Measurements from ENCODE around the gene B3GLCT.

The B3GLCT gene

GRCh38 chr13:31267126-31267784 is 67.5 kb downstream of the B3GLCT start:
- no peak overlapping the region for H3K4me3 ChIP-seq (ENCODE audit: low read depth, low read length)

- H3K4me3 ChIP-seq (ENCODE audit: low read depth, low read length): no peak overlapping the region
Observed at GRCh38 chr13:31274390-31274789, 74.6 kb downstream of the B3GLCT start.

GRCh38 chr13:31276421-31276820 is 76.6 kb downstream of the B3GLCT start:
- H3K4me3 ChIP-seq (ENCODE audit: low read depth, low read length): no peak overlapping the region

- H3K4me3 ChIP-seq (ENCODE audit: low read depth, low read length): no peak overlapping the region
Observed at GRCh38 chr13:31278869-31279268, 79.1 kb downstream of the B3GLCT start.

GRCh38 chr13:31282741-31283455 is 83.1 kb downstream of the B3GLCT start:
- no peak overlapping the region for H3K4me3 ChIP-seq (ENCODE audit: low read depth, low read length)

- H3K4me3 ChIP-seq (ENCODE audit: low read depth, low read length): no peak overlapping the region
Observed at GRCh38 chr13:31286930-31287329, 87.2 kb downstream of the B3GLCT start.

- H3K4me3 ChIP-seq (ENCODE audit: low read depth, low read length): no peak overlapping the region
Observed at GRCh38 chr13:31301119-31301518, 101.3 kb downstream of the B3GLCT start.

GRCh38 chr13:31310356-31310755 is 110.6 kb downstream of the B3GLCT start:
- H3K4me3 ChIP-seq (ENCODE audit: low read depth, low read length): no peak overlapping the region

- no peak overlapping the region for H3K4me3 ChIP-seq (ENCODE audit: low read depth, low read length)
Observed at GRCh38 chr13:31310786-31311185, 111.0 kb downstream of the B3GLCT start.

GRCh38 chr13:31311921-31312320 is 112.1 kb downstream of the B3GLCT start:
- H3K4me3 ChIP-seq (ENCODE audit: low read depth, low read length): no peak overlapping the region

GRCh38 chr13:31314961-31315360 is 115.2 kb downstream of the B3GLCT start:
- H3K4me3 ChIP-seq (ENCODE audit: low read depth, low read length): no peak overlapping the region

- H3K4me3 ChIP-seq (ENCODE audit: low read depth, low read length): no peak overlapping the region
Observed at GRCh38 chr13:31320946-31321345, 121.2 kb downstream of the B3GLCT start.

GRCh38 chr13:31321457-31321856 is 121.7 kb downstream of the B3GLCT start:
- no peak overlapping the region for H3K4me3 ChIP-seq (ENCODE audit: low read depth, low read length)

- no peak overlapping the region for H3K4me3 ChIP-seq (ENCODE audit: low read depth, low read length)
Observed at GRCh38 chr13:31322026-31322425, 122.3 kb downstream of the B3GLCT start.

- no peak overlapping the region for H3K4me3 ChIP-seq (ENCODE audit: low read depth, low read length)
Observed at GRCh38 chr13:31322702-31323405, 123.1 kb downstream of the B3GLCT start.

GRCh38 chr13:31327182-31327860 is 127.5 kb downstream of the B3GLCT start:
- H3K4me3 ChIP-seq (ENCODE audit: low read depth, low read length): no peak overlapping the region

GRCh38 chr13:31328549-31329235 is 128.9 kb downstream of the B3GLCT start:
- no peak overlapping the region for H3K4me3 ChIP-seq (ENCODE audit: low read depth, low read length)

- H3K4me3 ChIP-seq (ENCODE audit: low read depth, low read length): no peak overlapping the region
Observed at GRCh38 chr13:31330236-31330635, 130.5 kb downstream of the B3GLCT start.

GRCh38 chr13:31331068-31331467 is 131.3 kb downstream of the B3GLCT start:
- no peak overlapping the region for H3K4me3 ChIP-seq (ENCODE audit: low read depth, low read length)

- no peak overlapping the region for H3K4me3 ChIP-seq (ENCODE audit: low read depth, low read length)
Observed at GRCh38 chr13:31334547-31334946, 134.8 kb downstream of the B3GLCT start.
